NT2/D1 (cell line): ENCODE data around the gene CCK.

Experiments
- DNase-seq: peaks from one replicate; pipeline ENCODE4 v3.0.0-alpha.2; 2011; ENCODE audit warnings: low read depth, low spot score
- H3K27me3 ChIP-seq: 2 replicates; pipeline ENCODE4 v1.6.0; 2011; ENCODE audit warnings: mild to moderate bottlenecking; ENCODE audit not compliant: insufficient read length, insufficient read depth
- H3K36me3 ChIP-seq: 2 replicates; pipeline ENCODE4 v1.6.1; 2011; ENCODE audit warnings: mild to moderate bottlenecking, low read length, mixed read lengths; ENCODE audit not compliant: insufficient read depth, insufficient read length
- H3K4me1 ChIP-seq: 2 replicates; pipeline ENCODE4 v1.5.1; 2011; ENCODE audit not compliant: insufficient read depth, insufficient read length
- H3K4me3 ChIP-seq: 2 replicates; pipeline ENCODE4 v1.5.1; 2011; ENCODE audit warnings: low read depth; ENCODE audit not compliant: insufficient read length
- H3K9ac ChIP-seq: 2 replicates; pipeline ENCODE4 v1.6.0; 2011; ENCODE audit warnings: low read depth; ENCODE audit not compliant: insufficient read length
- H3K9me3 ChIP-seq: 2 replicates; pipeline ENCODE4 v1.5.1; 2011; ENCODE audit warnings: mild to moderate bottlenecking, low read length; ENCODE audit not compliant: insufficient read depth
- SUZ12 ChIP-seq: IDR thresholded peaks from 2 replicates; pipeline ENCODE4 v1.6.1; 2011; ENCODE audit not compliant: insufficient read length, insufficient read depth; ENCODE audit errors: extremely low read depth
- YY1 ChIP-seq: IDR thresholded peaks from 2 replicates; pipeline ENCODE4 v1.6.1; 2011; ENCODE audit not compliant: insufficient read length, insufficient read depth
- ZNF274 ChIP-seq: IDR thresholded peaks from 2 replicates; pipeline ENCODE4 v1.6.1; 2011; ENCODE audit warnings: mild to moderate bottlenecking, low read depth, low read length

The CCK gene

GRCh38 chr3:42229942-42230688 is 35.9 kb downstream of the CCK start:
- Histone ChIP-seq H3K4me1 (peaks cover 9% of the 10 kb centered on the region), H3K9me3 (no peaks in the 10 kb centered on the region), H3K36me3 (no peaks in the 10 kb centered on the region), H3K4me3 (no peak overlapping the region), H3K27me3 (no peaks in the 10 kb centered on the region), H3K9ac (peak overlapping the region; percentile 16)
- DNase-seq, result peak; percentile 51
- TF ChIP-seq YY1 (no peak), ZNF274 (no peak), SUZ12 (no peak)

- Histone ChIP-seq H3K9me3 (no peaks in the 10 kb centered on the region), H3K4me1 (peaks cover 9% of the 10 kb centered on the region), H3K27me3 (no peaks in the 10 kb centered on the region), H3K9ac (peak overlapping the region; percentile 21), H3K36me3 (peaks cover 1% of the 10 kb centered on the region), H3K4me3 (no peak overlapping the region)
- TF ChIP-seq ZNF274 (no peak), YY1 (no peak), SUZ12 (no peak)
- no peak for DNase-seq
These were observed 36.6 kb downstream of the CCK start for GRCh38 chr3:42229266-42229941.

GRCh38 chr3:42228796-42229195 is 37.2 kb downstream of the CCK start:
- TF ChIP-seq SUZ12, result no peak
- no peak for TF ChIP-seq YY1
- no peak for TF ChIP-seq ZNF274
- no peak for DNase-seq
- Histone ChIP-seq H3K4me3 (no peak overlapping the region), H3K27me3 (no peaks in the 10 kb centered on the region), H3K9me3 (no peaks in the 10 kb centered on the region), H3K9ac (no peak overlapping the region), H3K36me3 (peaks cover 7% of the 10 kb centered on the region), H3K4me1 (peaks cover 9% of the 10 kb centered on the region)

GRCh38 chr3:42226470-42227425 is 39.2 kb downstream of the CCK start:
- DNase-seq, result no peak
- Histone ChIP-seq H3K9ac (no peak overlapping the region), H3K4me1 (peaks cover 9% of the 10 kb centered on the region), H3K36me3 (peaks cover 28% of the 10 kb centered on the region), H3K9me3 (no peaks in the 10 kb centered on the region), H3K27me3 (no peaks in the 10 kb centered on the region), H3K4me3 (no peak overlapping the region)
- TF ChIP-seq ZNF274, result no peak
- TF ChIP-seq YY1, result no peak
- TF ChIP-seq SUZ12, result no peak

- Histone ChIP-seq H3K36me3 (peaks cover 34% of the 10 kb centered on the region), H3K9me3 (no peaks in the 10 kb centered on the region), H3K4me3 (no peak overlapping the region), H3K4me1 (peaks cover 9% of the 10 kb centered on the region), H3K9ac (no peak overlapping the region), H3K27me3 (no peaks in the 10 kb centered on the region)
- no peak for DNase-seq
- TF ChIP-seq YY1 (no peak), ZNF274 (no peak), SUZ12 (no peak)
These were observed 40.3 kb downstream of the CCK start for GRCh38 chr3:42225486-42226363.

- Histone ChIP-seq H3K9me3 (no peaks in the 10 kb centered on the region), H3K36me3 (peaks cover 43% of the 10 kb centered on the region), H3K27me3 (no peaks in the 10 kb centered on the region), H3K4me1 (peaks cover 6% of the 10 kb centered on the region), H3K9ac (no peak overlapping the region), H3K4me3 (no peak overlapping the region)
- TF ChIP-seq SUZ12 (no peak), YY1 (no peak), ZNF274 (no peak)
- DNase-seq, result no peak
These were observed 41.1 kb downstream of the CCK start for GRCh38 chr3:42224658-42225421.
